ENCODE measurements around the gene PHF23.

The PHF23 gene

GRCh38 chr17:7241090-7241733 is 2.0 kb upstream of the PHF23 start:
- no peak for DNase-seq (ENCODE audit: low read depth)
- H3K4me3 ChIP-seq (ENCODE audit: low read depth, low read length): peak overlapping the region; percentile 91

GRCh38 chr17:7240375-7240774 is 1.1 kb upstream of the PHF23 start:
- H3K4me3 ChIP-seq (ENCODE audit: low read depth, low read length): peak overlapping the region; percentile 91
- no peak for DNase-seq (ENCODE audit: low read depth)

- H3K4me3 ChIP-seq (ENCODE audit: low read depth, low read length): peak overlapping the region; percentile 98
- no peak for DNase-seq (ENCODE audit: low read depth)
Observed at GRCh38 chr17:7238420-7239090, 702 bp downstream of the PHF23 start.

DNA sequence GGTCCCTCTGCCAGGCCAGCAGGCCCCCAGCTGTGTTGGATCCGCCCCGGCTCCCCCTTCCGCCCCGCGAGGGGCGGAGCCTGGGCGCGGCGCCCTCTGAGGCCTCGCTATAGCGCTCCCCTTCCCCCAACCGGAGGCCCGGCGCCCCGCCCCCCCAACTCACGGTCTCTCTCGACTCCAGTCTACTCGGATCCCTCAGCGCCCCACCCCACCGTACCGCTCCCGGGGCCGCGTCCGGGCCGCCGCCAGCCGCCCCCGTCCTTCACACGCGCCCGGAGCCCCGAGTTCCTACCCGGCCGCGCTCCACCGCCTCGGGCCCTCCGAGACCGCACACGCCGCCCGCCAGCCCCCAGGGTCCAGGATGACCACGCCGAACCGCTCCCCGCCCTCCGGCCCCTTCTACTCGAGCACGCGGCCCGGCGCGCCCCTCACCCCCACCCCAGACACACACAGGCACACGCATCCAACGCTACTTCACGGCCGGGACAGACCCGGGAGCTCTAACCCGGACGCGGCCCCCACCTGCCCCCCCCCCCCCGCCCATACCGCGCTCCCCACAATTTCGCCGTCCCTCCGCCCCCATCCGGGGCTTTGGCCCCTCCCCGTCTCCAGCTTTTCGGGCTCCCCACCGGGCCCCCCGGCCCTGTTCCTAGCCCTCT is 1.4 kb downstream of the PHF23 start:
- H3K4me3 ChIP-seq (ENCODE audit: low read depth, low read length): peak overlapping the region; percentile 98
- no peak for DNase-seq (ENCODE audit: low read depth)

- no peak for DNase-seq (ENCODE audit: low read depth)
- H3K4me3 ChIP-seq (ENCODE audit: low read depth, low read length): peak overlapping the region; percentile 98
Observed at GRCh38 chr17:7237266-7237760, 1.9 kb downstream of the PHF23 start.

GRCh38 chr17:7236808-7237207 is 2.4 kb downstream of the PHF23 start:
- peak overlapping the region; percentile 98 for H3K4me3 ChIP-seq (ENCODE audit: low read depth, low read length)
- DNase-seq (ENCODE audit: low read depth): no peak

GRCh38 chr17:7235693-7236665 is 3.3 kb downstream of the PHF23 start:
- H3K4me3 ChIP-seq (ENCODE audit: low read depth, low read length): no peak overlapping the region
- no peak for DNase-seq (ENCODE audit: low read depth)

- peak; percentile 86 for DNase-seq (ENCODE audit: low read depth)
- peak within 1 kb of the TSS; percentile 86 for H3K4me3 ChIP-seq (ENCODE audit: low read depth, low read length)
Observed at GRCh38 chr17:7234083-7234951, 4.9 kb downstream of the PHF23 start, which contains the start of gene DVL2. TSS of gene DVL2 (minus strand) at chr17:7234517. CDS start at chr17:7234262, 255 bp downstream.

GRCh38 chr17:7233701-7234082 is 5.6 kb downstream of the PHF23 start:
- DNase-seq (ENCODE audit: low read depth): no peak

DNA sequence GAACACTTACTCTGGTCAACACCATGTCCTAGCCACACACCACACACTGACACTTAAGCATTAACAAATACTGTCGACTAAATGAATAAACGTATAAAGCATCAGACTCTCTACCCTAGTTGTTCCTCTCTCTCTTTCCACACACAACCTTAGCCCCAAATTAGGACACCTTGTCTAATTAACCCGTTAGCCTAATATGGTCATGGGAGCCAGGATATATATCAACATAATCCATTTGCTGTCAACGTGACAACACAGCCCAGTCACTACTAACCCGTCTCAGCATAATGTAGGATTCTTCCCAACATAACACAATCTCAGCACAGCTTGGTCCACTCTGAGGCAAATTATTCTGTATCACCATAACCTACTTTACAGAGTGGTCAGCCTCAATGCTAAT is 7.1 kb downstream of the PHF23 start:
- peak overlapping the region; percentile 86 for H3K4me3 ChIP-seq (ENCODE audit: low read depth, low read length)

More at GRCh38 chr17:7233701-7234082, 5.6 kb downstream of the PHF23 start:
- H3K4me3 ChIP-seq (ENCODE audit: low read depth, low read length): peak overlapping the region; percentile 86

DNA sequence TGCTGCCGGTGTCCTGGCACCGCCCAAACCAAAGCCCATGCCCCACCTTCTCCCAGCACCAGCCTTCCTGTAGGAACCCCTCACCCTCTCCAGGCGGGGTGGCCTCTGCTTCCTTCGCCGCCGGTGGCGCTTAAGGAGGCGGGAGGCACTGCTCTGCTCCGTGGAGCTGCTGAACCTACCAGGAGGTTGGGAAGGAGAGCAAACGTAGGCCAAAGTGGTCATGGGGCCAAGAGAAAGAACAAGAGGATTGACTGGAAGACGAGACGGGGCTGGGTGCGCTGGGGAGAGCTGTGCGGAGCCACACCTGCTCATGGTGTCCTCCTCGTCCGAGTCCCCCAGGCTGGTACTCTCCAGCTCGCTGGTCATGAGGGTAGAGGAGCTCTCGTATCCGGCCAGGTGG is 9.8 kb downstream of the PHF23 start:
- no peak for DNase-seq (ENCODE audit: low read depth)
- H3K4me3 ChIP-seq (ENCODE audit: low read depth, low read length): no peak overlapping the region

More for the DNA sequence above, 7.1 kb downstream of the PHF23 start:
- no peak for DNase-seq (ENCODE audit: low read depth)

DNA sequence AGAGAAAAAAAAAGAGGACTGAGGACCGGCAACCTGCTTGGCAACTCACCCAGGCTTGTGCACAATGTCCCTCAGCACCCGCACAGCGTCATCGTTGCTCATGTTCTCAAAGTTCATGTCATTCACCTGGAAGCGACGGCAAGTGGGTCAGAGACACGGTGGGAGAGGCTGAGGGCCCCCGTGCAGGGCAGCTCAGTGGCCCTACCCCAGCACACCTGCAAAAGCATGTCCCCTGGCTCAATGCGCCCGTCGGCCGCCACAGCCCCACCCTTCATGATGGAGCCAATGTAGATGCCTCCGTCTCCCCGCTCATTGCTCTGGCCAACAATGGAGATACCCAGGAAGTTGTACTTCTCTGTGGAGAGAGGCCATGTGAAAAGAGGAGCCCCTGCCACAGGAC is 10.3 kb downstream of the PHF23 start:
- no peak overlapping the region for H3K4me3 ChIP-seq (ENCODE audit: low read depth, low read length)
- DNase-seq (ENCODE audit: low read depth): no peak

GRCh38 chr17:7226721-7227710 is 12.2 kb downstream of the PHF23 start:
- no peak for DNase-seq (ENCODE audit: low read depth)
- no peak overlapping the region for H3K4me3 ChIP-seq (ENCODE audit: low read depth, low read length)

- no peak for DNase-seq (ENCODE audit: low read depth)
Observed at GRCh38 chr17:7225711-7226331, 13.4 kb downstream of the PHF23 start.

DNA sequence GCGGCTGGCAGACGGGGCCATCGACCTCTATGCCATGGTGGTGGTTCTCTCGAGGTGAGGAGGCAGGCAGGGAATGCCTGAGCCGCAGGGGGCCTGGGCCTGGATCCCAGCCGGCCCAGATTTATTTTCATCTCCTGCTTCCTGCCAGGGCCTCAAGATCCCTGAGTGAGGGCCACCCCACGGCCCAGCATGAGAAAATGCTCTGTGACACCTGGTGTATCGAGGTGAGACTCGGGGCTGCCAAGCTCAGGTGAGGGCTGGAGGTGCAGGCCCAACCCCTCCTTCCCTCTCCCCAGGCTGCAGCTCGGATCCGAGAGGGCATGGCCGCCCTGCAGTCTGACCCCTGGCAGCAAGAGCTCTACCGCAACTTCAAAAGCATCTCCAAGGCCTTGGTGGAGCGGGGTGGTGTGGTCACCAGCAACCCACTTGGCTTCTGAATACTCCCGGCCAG is 14.6 kb downstream of the PHF23 start:
- no peak for DNase-seq (ENCODE audit: low read depth)

More at GRCh38 chr17:7225711-7226331, 13.4 kb downstream of the PHF23 start:
- no peak overlapping the region for H3K4me3 ChIP-seq (ENCODE audit: low read depth, low read length)

GRCh38 chr17:7224110-7224509 is 15.1 kb downstream of the PHF23 start:
- DNase-seq (ENCODE audit: low read depth): no peak
- H3K4me3 ChIP-seq (ENCODE audit: low read depth, low read length): no peak overlapping the region

More for the DNA sequence above, 14.6 kb downstream of the PHF23 start:
- no peak overlapping the region for H3K4me3 ChIP-seq (ENCODE audit: low read depth, low read length)

- DNase-seq (ENCODE audit: low read depth): no peak
- H3K4me3 ChIP-seq (ENCODE audit: low read depth, low read length): no peak overlapping the region
Observed at GRCh38 chr17:7223375-7223774, 15.9 kb downstream of the PHF23 start.
